HG02885 (cell line): ENCODE results near the gene PHF11.
"Not testable (repeated sequence)": the region's sequence is repeated elsewhere in the genome, so short reads cannot be mapped to it uniquely, and the experiment has no call there.

Source experiments
- ATAC-seq: cut with Tn5 transposase; IDR thresholded peaks from one replicate; pipeline ENCODE4 v1.9.1; 2021; ENCODE audit warnings: mild to moderate bottlenecking; ENCODE audit not compliant: unreplicated experiment, poor library complexity

The PHF11 gene

GRCh38 chr13:49540552-49540951 is 44.8 kb downstream of the PHF11 start:
- no peak for ATAC-seq

- ATAC-seq = no peak
Measured at GRCh38 chr13:49543656-49544055, 47.9 kb downstream of the PHF11 start.

- no peak for ATAC-seq
Measured at GRCh38 chr13:49545661-49546060, 49.9 kb downstream of the PHF11 start.

- ATAC-seq = no peak
Measured at GRCh38 chr13:49546561-49546960, 50.8 kb downstream of the PHF11 start.

GRCh38 chr13:49549289-49549688 is 53.5 kb downstream of the PHF11 start:
- no peak for ATAC-seq

- ATAC-seq = no peak
Measured at GRCh38 chr13:49550942-49551644, 55.3 kb downstream of the PHF11 start.

- ATAC-seq = no peak
Measured at GRCh38 chr13:49553888-49554287, 58.1 kb downstream of the PHF11 start.

GRCh38 chr13:49554387-49554786 is 58.6 kb downstream of the PHF11 start:
- ATAC-seq = no peak

GRCh38 chr13:49559006-49559405 is 63.3 kb downstream of the PHF11 start:
- no peak for ATAC-seq

GRCh38 chr13:49560270-49561061 is 64.7 kb downstream of the PHF11 start:
- no peak for ATAC-seq

GRCh38 chr13:49561062-49561410 is 65.3 kb downstream of the PHF11 start:
- no peak for ATAC-seq

- ATAC-seq = no peak
Measured at GRCh38 chr13:49563516-49563915, 67.8 kb downstream of the PHF11 start.

- ATAC-seq = not testable (repeated sequence)
Measured at GRCh38 chr13:49565461-49565860, 69.7 kb downstream of the PHF11 start.

- ATAC-seq = no peak
Measured at GRCh38 chr13:49566461-49566860, 70.7 kb downstream of the PHF11 start.

GRCh38 chr13:49567491-49567890 is 71.7 kb downstream of the PHF11 start:
- no peak for ATAC-seq

- ATAC-seq = no peak
Measured at GRCh38 chr13:49569993-49570689, 74.4 kb downstream of the PHF11 start.

- ATAC-seq = no peak
Measured at GRCh38 chr13:49571299-49572240, 75.8 kb downstream of the PHF11 start.
